ENCODE data around the gene MRAS.
"Not testable (repeated sequence)": the region's sequence is repeated elsewhere in the genome, so short reads cannot be mapped to it uniquely, and the experiment has no call there.

Gene MRAS

DNA sequence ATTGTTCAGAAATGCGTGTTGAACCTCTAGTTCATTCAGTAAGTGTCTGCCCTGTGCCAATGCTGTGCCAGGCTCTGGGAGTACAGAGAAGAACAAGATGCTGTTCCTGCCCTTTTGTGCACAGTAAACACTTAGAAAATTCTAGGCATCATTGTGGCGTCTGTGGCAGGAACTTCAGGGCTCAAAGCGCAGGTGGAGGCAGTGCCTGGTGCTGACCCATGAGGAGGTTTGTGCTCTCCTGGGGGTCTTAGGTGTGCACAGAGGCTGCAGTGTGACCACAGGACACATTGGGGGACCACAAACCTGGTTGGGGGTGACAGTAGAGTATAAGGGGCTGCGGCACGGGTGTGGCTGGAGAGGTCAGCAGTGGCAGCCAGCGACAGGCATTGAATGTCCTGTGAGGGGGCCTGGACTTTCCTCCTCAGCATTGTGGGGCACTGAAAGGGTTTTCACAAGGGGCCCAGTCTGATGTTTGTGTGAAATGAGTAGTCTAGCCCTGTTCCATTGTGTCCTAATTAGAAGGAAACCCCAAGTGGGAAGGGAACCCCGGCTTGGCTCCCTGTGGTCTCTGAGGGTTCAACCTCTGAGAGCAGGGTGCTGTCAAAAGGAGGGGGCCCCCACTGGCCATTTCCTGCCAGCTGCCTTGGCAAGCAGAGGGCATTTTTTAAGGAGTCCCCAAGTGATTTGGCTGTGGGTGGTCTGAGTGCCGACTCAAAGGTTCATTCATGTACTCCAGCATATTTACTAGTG is 20.9 kb downstream of the MRAS start:
- no peak for DNase-seq

DNA sequence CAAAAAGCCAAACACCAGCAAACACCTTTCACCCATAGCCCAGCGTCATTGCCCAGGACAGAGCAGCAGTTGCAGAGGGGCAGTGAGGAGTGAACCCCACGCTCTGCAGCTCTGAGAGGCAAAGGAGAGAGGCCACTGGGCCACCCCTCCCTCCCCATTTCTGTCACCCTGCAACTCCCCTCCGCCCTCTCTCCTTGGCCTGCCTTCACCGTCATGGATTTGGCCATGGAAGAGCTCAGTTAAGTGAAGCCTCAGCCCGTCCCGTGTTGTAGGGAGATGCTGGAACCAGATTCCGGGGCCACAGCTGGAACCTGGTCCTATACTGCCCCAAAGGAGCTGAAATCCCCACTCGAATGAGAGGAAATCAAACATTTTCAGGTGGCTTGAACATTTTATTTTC is 21.9 kb downstream of the MRAS start:
- DNase-seq: no peak

DNA sequence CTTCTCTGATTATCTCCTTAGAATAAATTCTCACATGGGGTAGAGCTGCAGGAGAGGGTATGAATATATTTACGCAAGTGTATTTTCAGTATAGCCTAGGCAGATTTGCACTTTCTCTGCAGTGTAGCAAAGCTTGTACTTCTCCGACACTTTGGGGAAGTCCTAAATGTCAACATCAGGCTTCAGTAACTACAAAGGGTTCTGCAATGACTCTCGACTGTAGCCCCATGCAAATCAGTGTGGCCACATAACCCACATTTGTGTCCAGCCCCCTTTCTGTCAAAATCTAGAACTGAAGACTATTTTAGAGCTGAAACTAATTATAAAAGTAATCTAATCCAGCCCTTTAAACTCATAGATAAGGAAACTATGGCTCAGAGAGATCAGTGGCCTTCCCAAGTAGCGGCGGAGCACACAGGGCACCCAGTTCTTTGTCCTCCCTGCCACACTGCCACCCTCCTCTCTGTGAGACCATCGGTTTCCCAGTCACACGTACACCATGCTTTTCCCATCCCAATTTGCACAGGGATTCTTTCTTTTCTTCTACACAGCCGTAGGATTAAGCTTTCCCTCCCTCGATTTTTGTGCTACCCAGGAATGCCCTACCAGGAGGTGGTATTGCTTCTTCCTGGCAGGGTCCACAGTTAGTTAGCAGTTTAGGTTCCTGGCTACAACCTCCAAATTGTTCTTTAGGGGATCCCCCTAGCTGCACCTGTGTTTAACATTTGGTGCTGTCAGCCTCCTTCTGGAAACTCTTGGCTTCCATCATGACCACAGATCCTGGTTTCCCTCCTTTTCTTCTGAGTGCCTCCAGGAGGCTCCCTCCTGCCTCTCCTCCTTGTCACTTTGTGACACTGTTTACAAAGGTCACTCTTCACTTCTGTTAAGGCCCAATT is 22.9 kb downstream of the MRAS start:
- DNase-seq: no peak

DNA sequence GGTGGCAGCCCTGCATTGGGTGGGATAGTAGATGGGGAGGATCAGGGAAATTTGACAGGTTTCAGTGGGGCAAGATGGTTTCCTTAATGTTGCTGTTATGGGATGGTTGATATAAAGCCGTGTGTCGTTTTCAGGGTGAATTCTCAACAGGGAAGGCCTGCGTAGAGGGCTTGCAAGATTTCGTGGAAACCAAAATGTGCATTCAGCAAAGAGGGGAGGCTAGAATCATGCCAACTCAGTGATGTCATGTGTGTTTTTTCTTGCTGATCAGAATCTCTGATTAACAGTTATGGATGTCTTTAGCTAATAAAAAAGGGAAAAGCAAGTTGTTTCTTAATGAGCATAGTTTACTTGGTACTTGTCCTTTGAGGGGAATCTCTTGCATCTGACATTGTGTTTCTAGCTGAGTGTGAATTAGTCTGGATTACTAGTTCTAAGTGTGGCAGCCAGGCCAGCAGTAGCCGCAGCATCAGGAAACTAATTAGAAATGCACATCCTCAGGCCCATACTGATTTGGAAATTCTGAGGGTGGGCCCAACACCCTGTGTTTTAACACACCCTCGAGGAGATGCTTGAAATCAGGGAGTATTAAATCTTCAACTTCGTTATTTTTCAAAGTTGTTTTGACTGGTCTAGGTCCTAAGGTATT is 24.8 kb downstream of the MRAS start:
- DNase-seq: no peak

DNA sequence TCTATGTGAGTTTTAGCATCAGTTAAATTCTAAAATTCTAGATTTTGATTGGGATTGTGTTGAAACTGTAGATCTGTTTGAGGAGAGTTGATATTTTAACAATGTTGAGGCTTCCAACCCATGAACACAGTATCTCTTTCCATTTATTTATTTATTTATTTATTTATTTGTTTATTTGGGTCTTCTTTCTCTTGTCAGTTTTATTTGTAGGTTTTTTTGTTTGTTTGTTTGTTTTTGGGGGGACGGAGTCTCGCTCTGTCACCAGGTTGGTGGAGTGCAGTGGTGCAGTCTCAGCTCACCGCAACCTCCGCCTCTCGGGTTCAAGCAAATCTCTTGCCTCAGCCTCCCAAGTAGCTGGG is 25.3 kb downstream of the MRAS start:
- DNase-seq: no peak

DNA sequence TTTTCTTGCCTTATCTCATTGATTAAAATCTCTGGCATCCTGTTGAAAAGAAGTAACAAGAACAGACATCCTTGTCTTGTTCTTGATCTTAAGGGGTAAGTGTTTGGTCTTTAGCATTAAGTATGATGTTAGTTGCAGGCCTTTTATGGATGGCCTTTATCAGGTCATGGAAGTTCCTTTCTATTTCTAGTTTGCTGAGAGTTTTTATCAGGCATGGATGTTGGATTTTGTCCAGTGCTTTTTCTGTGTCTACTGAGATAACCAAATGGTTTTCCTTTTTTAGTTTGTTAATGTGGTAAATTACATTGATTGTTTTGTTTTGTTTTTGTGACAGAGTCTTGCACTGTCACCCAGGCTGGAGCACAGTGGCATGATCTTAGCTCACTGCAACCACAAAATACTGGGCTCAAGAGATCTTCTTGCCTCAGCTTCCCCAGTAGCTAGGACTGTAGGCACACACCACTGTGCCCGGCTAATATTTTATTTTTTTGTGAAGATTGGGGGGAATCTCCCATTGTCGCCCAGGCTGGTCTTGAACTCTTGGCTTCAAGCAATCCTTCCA is 26.3 kb downstream of the MRAS start:
- no peak for DNase-seq

DNA sequence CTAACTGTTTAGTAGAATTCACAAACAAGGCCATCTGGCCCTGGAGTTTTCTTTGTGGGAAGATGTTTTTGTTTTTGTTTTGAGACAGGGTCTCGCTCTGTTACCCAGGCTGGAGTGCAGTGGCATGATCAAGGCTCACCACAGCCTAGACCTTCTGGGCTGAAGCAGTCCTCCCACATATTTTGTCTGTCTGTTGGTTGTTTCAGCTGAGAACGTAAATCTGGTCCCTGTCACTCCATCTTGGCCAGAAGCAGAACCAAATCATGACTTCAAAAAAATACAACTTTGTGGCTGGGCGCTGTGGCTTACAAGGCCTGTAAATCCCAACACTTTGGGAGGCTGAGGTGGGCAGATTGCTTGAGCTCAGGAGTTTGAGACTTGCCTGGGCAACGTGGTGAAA is 27.1 kb downstream of the MRAS start:
- DNase-seq: no peak

DNA sequence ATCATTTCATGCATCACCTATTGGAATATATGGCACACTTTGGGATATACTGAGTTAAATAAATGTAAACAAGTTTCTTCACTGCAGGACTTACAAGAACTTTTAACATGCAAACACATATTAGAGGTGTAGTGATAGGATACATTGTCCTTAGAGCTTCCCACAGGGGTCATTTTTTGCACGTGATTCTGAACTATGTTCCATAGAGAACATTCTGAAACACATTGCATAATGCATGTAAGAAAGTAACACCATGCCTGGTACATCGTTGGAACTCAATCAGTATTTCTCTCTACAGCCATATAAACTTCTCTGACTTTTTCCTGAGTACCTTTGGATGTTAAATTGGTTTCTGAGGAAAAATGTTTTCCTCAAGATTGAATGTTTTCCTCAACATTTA is 28.3 kb downstream of the MRAS start:
- no peak for DNase-seq

DNA sequence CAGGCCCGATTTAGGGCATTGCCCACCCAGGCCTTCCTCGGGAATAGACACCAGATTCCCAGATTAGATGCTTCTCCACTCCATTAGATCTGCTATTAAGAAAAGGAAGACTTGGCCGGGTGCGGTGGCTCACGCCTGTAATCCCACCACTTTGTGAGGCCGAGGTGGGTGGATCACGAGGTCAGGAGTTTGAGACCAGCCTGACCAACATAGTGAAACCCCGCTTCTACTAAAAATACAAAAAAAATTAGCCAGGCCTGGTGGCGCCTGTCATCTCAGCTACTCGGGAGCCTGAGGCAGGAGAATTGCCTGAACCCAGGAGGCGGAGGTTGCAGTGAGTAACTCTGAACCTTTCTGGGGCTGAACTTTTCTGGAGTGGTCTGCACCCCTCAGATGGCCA is 28.8 kb downstream of the MRAS start:
- not testable (repeated sequence) for DNase-seq

DNA sequence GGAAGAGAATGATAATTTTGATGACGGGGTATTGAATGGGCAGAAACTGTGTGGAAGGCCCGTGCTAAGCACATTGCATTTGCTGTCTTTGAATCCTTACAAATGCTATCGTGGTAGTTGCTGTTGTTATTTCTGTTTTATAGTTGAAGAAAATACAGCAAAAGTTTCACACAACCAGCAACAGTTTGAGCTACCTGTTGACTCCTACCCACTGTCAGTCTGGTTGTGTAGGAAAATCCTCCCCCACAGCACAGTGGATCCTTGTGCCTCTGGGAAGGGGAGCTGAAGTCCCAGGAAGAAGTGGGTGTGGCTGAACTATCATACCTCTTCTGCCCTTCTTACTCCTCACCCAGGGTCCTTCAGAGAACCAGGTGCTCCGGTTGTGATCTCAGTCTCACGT is 29.4 kb downstream of the MRAS start:
- no peak for DNase-seq

DNA sequence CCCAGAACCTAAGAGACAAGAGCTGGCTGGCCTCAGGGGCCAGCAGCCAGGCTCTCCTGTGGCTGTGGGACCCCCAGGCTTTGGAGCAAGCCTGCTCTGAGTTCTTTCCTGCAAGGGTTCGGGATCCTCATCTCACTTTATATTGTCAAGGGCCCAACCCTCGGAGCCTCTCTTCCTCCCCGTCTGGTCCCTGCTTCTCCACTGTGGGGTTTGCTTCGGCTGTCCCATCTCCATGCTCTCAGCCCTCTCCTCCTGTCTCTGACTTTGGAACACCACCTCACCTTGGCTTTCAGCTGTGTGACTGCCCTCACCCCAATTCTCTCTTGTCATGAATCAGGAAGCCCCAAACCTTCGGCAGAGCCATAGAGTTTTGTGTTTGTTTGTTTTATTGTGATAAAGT is 30.0 kb downstream of the MRAS start:
- no peak for DNase-seq

DNA sequence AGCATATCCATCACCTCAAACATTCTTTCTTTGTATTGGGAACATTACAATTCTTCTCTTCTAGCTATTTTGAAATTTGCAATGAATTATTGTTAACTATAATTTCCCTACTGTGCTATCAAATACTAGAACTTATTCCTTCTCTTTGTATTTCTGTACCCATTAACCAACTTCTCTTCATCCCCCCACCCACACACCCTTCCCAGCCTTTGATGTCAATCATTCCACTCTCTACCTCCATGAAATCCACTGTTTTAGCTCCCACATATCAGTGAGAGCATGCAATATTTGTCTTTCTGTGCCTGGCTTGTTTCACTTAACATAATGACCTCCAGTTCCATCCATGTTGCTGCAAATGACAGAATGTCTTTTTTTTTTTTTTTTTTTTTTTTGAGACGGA is 30.6 kb downstream of the MRAS start:
- no peak for DNase-seq

DNA sequence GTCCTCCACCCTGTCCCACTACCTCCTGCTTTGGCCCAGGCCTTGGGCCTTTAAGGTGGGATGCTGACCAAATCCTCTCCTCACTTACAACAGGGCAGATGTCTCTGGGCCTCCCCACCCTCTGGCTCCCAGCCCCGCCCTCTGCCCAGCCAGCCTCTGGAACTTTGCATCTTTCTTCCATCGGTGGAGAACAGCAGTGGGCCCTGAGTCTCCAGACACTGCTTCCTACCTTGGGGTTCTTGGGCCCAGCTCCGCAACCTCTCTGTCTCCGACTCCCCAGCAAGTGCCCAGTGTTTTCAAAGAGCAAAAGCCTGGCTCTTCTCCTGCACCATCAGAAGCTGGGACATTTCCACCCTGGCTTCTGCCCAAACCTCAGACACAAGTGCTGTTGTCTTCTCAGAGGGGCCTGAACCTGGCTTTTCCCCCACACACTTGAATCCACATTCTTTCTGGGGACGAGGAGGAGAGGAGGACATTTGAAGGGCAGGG is 33.1 kb downstream of the MRAS start:
- DNase-seq: no peak

DNA sequence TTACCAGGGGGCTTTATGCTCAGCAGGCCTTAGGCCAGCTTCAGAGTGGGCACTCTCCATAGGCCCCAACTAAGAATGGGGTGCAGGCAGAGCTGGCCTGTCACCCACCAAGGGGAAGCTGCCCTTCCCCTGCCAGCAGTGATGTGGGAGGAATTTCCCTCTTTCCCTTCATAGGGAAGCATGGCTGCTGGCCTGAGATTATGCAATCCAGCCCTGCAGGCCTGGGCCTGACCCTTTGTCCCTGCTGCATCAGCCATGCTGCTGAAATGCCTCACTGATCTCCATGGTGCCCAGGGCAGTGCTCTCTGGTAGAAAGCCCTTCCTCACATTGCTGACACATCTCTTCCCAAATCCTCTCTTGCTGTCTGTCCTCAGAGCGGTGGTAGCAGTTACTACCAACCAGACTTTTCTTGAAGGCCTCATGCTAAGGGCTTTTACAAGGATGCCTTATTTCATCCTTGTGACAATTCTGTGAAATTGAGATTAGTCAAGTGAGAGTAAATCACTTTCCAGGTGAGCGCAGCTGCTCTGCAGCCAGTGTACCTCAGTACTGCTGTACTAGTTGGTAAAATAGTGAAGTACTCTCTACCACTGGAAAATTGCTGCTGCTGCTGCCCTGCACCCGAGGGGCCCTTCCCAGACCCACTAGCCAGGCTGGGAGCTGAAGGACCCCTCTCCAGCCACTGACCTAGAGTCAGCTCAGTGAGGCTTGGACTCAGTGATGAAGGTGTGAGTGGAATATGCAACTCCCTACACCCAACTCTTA is 33.8 kb downstream of the MRAS start:
- DNase-seq: no peak

DNA sequence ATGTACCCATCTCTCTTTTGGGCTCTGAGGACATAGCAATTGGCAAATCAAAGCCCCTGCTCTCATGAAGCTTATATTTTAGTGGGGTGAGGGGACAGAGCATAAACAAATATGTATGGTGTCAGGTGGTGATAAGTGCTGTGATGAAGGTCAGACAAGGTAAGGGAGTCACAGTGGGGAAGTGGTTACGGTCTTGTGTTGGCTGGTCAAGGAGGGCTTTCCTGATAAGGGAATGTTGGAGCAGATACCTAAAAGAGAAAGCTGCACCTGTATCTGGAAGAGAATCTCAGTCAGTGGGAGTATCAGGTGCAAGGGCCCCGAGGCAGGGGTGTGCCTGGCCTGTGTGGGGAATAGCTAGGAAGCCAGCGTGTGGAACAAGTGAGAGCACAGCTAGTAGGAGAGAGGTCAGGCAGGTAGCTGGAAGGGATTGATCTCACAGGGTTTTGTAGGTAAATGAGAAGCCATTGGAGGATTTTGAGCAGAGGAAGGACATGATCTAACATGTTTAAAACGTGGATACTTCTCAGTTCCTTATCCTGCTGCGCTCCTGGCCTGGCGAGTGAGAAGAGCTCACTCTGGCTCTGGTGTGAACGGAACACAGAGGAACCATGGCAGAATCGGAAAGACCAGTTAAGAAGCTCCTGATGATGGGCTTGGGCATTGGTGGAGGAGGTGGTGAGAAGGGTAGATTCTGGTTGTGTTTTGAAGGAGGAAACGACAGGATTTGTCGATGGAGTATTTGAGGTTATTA is 35.5 kb downstream of the MRAS start:
- DNase-seq: no peak

DNA sequence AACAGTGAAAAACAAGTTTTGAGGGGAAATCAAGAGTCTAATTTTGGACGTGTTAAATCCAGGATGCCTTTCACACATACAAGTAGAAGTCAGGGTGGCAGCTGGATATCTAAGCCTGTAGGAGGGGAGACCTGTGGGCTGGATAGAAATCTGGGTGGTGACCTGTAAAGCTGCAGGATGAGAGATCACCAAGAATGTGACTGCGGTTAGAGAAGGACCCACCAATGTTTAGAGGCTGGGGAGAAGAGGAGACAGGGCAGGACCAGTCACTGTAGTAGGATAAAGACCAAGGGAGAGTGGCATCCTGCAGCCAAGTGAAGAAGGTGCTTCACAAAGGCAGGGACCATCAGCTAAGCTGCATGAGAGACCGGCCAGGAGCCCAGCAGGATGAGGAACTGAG is 36.2 kb downstream of the MRAS start:
- no peak for DNase-seq

DNA sequence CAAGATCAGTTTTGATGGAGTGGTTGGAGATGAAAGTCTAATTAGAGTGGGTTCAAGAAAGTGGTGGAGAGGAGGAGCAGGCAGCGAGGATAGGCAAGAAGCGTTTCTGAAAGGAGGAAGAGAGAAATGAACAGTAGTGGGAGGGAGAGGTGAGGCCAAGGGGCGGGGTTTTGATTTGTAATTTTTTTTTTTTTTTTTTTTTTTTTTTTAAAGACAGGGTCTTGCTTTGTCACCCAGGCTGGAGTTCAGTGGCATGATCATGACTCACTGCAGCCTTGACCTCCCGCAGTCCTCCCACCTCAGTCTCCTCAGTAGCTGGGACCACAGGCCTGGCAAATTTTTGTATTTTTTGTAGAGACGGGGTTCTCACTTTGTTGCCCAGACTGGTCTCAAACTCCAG is 36.6 kb downstream of the MRAS start:
- no peak for DNase-seq

DNA sequence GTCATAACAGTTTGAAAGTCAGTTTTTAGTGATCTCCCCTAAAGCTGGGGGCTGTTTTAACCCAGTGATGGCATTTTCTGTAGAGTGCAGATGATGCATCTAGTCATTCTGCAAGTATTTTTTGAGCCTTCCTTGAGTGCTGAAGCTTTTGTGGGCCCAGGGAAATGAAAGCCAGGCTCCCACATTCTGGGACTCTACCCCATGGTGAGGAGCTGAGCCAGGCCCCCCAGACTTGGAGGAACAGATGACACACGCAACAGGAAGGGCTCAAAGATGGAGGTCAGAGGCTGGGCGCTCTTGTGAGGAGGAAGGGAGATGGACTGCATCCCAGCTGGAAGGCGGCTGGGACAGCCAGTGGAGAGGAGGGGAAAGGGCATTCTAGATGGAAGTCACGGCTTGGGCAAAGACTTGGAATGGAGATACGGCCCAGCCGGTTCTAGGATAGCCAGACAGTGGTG is 40.8 kb downstream of the MRAS start:
- no peak for DNase-seq

DNA sequence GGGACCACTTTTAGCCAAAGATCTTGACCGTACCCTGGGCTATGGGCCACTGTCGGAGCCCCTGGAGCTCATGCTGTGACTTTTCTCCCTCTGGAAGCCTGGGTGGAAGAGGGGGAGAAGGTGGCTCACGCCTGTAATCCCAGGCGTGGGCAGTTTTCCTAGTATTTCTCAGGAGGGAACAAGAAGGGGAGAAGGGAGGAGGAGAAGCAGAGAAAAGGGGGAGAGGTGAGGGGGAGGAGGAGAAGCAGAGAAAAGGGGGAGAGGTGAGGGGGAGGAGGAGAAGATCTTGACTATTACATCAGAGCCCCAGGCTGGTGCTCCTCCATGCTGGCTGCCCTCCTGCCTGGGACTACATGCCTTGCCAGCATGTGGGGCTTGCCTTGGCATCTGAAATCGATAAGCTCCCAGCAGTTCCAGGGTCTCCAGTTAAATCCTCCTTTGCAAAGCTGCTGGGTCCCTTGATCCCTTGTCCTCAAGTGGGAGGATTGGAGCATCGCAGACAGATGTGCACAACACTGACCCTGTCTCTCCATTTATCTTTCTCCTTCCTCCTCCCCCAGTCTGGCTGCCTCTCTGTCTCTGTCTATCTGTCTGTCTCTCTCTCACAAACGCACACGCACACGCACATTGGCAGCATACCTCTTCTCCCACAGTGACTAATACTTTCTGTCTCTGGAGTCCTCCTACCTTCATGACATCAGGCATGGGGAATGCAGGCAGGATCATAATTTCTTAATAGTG is 41.6 kb downstream of the MRAS start:
- DNase-seq: no peak

DNA sequence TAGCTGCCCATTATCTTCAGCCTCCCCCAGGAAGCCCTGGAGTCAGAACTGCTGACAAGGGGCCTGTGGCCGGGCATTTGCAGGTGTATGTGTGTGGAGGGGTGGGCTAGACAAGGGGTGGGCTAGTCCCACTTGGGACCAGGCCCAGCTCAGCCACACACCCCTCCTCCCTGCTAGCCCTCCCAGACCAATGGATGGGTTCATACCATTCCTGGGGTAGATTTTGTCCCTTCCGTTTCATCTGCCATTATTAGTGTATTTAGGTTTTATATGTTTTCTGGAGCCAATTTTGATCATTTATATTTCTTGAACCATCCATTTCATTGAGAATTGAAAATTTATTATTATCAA is 42.2 kb downstream of the MRAS start:
- DNase-seq: no peak

DNA sequence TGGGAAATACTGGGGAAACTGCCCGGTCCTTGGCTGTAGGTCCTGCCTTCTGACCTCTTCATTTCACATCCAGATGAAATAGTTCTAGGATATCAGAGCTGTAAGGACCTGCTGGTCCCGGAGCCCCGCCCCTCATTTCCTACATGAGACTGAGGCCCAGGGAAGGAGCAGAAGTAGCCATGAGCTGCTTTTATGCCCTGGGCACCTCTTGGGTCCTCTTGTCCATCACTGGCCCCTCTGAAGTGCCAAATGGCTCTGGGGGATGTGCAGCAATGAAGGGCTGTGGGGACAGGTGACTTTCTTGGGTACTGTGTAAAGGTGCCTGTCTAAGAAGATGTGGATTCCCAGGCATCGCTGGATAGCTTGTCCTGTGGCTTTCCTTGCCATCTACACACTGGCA is 45.8 kb downstream of the MRAS start:
- DNase-seq: no peak

Measured in AML-193 (cell line).